SHP77 treated with DMSO at 0.1 percent for 48 hours (cell line): ENCODE data around the gene ESD.

Experiments used
- DNase-seq: peaks from one replicate; lab custom pipeline; 2025; lab: John Stamatoyannopoulos, UW

Gene ESD

GRCh38 chr13:46745706-46746105, 51.3 kb downstream of the ESD start:
- no peak for DNase-seq

GRCh38 chr13:46745062-46745461, 51.9 kb downstream of the ESD start:
- DNase-seq, result no peak

DNA sequence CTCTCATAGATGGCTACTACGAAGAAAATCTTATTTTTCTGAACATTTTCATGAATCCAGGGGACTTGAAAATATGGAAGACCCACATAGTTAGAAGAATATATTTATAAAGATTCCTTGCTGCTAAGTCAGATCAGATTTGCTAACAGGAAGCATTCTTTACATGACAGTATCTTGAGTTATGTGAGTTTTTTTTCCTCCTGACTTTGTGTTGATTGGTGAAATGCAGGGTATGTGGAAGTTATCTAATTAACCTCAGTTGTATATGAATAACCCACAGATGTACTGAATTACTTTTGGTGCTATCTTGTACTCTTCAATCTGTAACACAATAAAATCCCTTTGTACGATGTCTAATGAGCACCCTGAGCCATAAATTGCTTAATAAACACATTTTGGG, 53.8 kb downstream of the ESD start:
- no peak for DNase-seq

DNA sequence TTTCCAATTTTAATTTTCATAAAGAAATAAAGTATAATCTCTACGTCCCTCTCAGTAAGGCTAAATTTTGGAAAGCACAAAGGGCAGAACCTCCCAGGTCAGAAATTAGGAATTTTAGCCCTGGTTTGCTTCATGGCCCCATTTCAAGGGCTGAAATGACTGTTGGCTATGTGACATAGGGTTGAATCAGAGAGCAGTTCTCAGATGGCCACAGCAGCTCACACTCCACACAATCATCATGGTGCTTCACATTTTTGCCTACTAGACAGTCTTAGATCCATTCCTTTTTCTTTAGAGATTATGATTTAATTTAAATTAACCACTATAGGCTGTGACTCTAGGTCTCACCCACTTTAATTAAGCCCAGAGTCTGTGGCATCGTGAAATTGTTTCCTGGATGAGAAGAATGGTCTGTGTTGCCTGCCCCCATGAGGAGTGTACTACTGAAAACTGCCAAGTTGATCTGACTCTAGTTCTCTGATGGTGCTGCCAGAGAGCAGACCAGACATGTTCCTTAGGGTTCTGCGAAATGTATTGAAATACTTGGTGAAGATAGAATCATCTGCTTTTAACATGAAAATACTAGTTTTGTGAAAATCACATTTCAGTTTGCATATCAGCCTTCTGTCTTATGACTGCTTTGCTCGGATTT, 57.4 kb downstream of the ESD start:
- DNase-seq, result no peak

GRCh38 chr13:46738766-46739165, 58.2 kb downstream of the ESD start:
- DNase-seq, result no peak

DNA sequence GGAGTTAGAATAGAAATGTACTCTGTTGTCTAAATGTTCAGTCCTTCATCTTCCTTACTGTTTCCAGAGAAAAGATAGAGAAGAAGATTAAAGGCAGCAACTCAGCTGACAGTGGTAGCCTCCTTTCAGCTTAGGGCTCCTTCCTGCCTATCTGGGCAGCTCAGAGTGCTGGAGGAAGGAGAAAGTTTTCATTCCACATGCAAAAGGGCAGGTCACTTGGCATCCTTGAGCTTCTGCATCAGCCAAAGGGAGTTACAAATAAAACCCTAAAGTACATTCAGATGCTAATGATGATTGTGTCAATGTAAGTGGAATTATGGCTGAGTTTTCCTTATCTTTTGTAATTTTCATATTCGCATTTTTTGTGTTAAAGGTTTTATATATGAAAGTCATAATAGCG, 58.9 kb downstream of the ESD start:
- DNase-seq, result no peak

DNA sequence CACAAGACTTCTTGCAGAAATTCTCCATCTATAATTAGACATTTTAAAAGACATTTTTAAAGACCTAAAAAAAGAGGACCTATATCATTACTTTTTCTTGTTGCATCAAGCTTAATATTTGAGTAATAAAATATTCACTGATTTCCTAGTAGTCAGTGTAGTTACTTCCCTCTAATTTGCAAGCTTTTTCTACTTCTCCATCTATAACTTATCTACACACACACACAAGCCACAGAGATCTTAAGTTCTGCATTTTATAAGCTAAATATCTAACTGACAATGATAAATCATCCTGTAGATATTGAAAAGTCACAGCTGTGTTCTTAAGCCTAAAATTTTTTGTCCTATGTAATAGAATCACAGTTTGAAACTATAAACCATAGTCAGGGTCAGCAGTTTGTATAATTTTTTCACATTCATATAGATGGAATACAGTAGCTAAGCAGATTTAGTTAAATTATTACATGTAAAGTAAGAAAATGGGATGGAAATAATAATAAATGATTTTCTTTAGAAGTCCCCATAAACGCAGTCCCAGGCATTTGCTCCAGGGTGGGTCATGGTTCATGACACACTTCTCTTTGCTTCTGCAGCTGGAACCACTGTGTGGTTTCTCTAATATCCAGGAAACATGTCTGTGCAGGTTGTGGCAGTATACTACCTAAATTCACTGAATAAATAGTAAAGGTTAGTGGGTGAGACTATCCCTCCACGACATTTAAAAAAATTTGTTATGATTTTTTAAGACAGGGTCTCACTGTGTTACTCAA, 60.2 kb downstream of the ESD start:
- no peak for DNase-seq

GRCh38 chr13:46735425-46735824, 61.5 kb downstream of the ESD start:
- no peak for DNase-seq

GRCh38 chr13:46731535-46731934, 65.4 kb downstream of the ESD start:
- DNase-seq, result no peak

GRCh38 chr13:46728777-46729176, 68.2 kb downstream of the ESD start:
- no peak for DNase-seq

DNA sequence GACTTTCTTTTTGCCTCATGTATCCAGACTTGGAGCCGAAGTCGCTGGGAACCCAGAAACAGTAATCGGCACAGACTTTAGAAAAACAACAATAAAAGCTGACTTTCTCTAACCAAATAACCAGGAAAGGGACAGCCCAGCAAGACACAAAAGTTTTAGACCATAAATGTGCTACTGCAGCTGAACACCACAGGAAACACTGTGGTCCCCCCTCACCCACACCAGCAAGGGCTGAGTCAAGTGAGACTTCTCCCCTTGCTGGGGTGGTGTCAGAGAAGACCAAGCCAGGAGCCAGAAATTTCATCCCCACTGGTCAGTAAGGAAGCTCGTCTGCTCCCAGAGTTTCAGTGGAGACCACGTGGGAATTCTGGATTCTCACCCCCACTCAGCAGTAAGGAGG, 70.6 kb downstream of the ESD start:
- no peak for DNase-seq
